PC-3 (cell line): ENCODE data around the gene HYAL1.

Source experiments
- EZH2 ChIP-seq: fragments of 300-600 bp; sonication (generic); IDR thresholded peaks from one replicate; pipeline ENCODE4 v1.6.1; 2017; ENCODE audit warnings: antibody characterized with exemption, mild to moderate bottlenecking, low read length; ENCODE audit not compliant: unreplicated experiment
- TF ChIP-seq, protein P1 (sequence below): fragments of 300-600 bp; sonication (generic); conservative IDR thresholded peaks from 2 replicates; pipeline ENCODE4 v1.5.1; 2017; ENCODE audit warnings: antibody characterized with exemption, low read depth, mild to moderate bottlenecking, low read length

DNA sequence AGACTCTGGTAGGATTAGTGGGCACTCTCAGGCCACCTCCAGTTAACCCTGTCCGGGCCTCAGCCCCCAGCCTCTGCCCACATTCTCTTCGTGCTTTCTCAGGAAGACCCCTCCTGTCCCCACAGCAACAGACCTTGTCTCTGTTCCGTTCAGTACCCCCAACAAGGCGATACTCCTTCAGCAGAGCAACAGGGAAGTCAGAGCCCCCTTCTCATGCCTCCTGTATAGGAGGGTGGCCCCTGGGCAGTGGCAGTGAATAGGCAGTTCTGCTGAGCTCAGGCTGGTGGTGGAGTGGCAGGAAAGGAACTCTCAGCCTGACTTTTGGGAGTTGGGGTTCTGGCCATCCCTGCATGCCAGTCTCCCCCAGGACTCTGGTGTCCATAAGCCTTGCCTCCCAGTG is 33.9 kb downstream of the HYAL1 start:
- TF ChIP-seq, protein P1, sequence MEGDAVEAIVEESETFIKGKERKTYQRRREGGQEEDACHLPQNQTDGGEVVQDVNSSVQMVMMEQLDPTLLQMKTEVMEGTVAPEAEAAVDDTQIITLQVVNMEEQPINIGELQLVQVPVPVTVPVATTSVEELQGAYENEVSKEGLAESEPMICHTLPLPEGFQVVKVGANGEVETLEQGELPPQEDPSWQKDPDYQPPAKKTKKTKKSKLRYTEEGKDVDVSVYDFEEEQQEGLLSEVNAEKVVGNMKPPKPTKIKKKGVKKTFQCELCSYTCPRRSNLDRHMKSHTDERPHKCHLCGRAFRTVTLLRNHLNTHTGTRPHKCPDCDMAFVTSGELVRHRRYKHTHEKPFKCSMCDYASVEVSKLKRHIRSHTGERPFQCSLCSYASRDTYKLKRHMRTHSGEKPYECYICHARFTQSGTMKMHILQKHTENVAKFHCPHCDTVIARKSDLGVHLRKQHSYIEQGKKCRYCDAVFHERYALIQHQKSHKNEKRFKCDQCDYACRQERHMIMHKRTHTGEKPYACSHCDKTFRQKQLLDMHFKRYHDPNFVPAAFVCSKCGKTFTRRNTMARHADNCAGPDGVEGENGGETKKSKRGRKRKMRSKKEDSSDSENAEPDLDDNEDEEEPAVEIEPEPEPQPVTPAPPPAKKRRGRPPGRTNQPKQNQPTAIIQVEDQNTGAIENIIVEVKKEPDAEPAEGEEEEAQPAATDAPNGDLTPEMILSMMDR: no peak
- no peak for TF ChIP-seq EZH2
